BJ (cell line): ENCODE measurements around the gene GOT1. TPM values are rescaled to one million over a fixed set of nuclear protein-coding genes. Genes with fewer than 3 reads are reported as not detected.

Experiments used
- CTCF ChIA-PET: fragments of 350-600 bp; formaldehyde crosslinking; extraction: SDS; loops from one replicate; lab custom pipeline; 2021; ENCODE audit warnings: antibody characterized with exemption, inconsistent platforms; lab: Yijun Ruan, JAX
- POLR2A ChIA-PET: fragments of 300-600 bp; sonication (Branson Sonifier 250); formaldehyde crosslinking; extraction: SDS; loops from one replicate; lab custom pipeline; 2021; ENCODE audit warnings: antibody characterized with exemption; lab: Charles Lee
- DNase-seq: peaks from one replicate; pipeline ENCODE4 v3.0.0-alpha.2; 2011; ENCODE audit warnings: low read depth
- H3K27me3 ChIP-seq: 2 replicates; pipeline ENCODE4 v1.6.0; 2011; ENCODE audit warnings: low read length; ENCODE audit not compliant: control insufficient read depth, insufficient read depth
- H3K36me3 ChIP-seq: 2 replicates; pipeline ENCODE4 v1.5.1; 2011; ENCODE audit warnings: low read length; ENCODE audit not compliant: control insufficient read depth, insufficient read depth
- H3K4me3 ChIP-seq: 2 replicates; pipeline ENCODE4 v1.5.1; 2011; ENCODE audit warnings: low read depth, mild to moderate bottlenecking, control low read depth, low read length
- CTCF ChIP-seq: IDR thresholded peaks from 2 replicates; pipeline ENCODE4 v1.5.1; 2011; ENCODE audit warnings: low read depth, mild to moderate bottlenecking, control low read depth, inconsistent platforms, low read length, moderate library complexity; ENCODE audit not compliant: insufficient read depth
- polyA plus RNA-seq: library from polyadenylated mRNA; depleted of rRNA; stranded (reverse); fragments of >200 nt; gene quantifications from 2 replicates; pipeline ENCODE4 v1.2.3, GENCODE V29; 2011

The GOT1 gene
- polyA plus RNA-seq, 1 experiment, result 41.4 TPM

GRCh38 chr10:99430116-99430450, 341 bp downstream of the GOT1 start:
- Histone ChIP-seq H3K4me3 (peak overlapping the region; percentile 69), H3K36me3 (peaks cover 4% of the 10 kb centered on the region; the same call in 1 of the 2 replicates), H3K27me3 (no peaks in the 10 kb centered on the region)
- POLR2A ChIA-PET, result no interaction called here
- no peak for DNase-seq
- TF ChIP-seq CTCF, result no peak
- CTCF ChIA-PET, result interaction anchor here (1.0 to 2.9 kb wide), 3 partner anchors 34 to 42 kb away, joined by 3 to 17 read pairs (median 8); no protein-coding TSS in a partner anchor

GRCh38 chr10:99429517-99430095, 818 bp downstream of the GOT1 start:
- Histone ChIP-seq H3K36me3 (peaks cover 4% of the 10 kb centered on the region; the same call in 1 of the 2 replicates), H3K4me3 (peak overlapping the region; percentile 69), H3K27me3 (no peaks in the 10 kb centered on the region)
- ChIA-PET POLR2A (no interaction called here), CTCF (interaction anchor here (1.2 to 2.9 kb wide), 2 partner anchors 38 to 42 kb away, joined by 8 to 17 read pairs; no protein-coding TSS in a partner anchor)
- no peak for TF ChIP-seq CTCF
- no peak for DNase-seq

GRCh38 chr10:99427566-99428190, 2.7 kb downstream of the GOT1 start:
- no peak overlapping the region for H3K4me3 ChIP-seq
- no peaks in the 10 kb centered on the region for H3K27me3 ChIP-seq
- CTCF ChIA-PET, result interaction anchor here (1.3 kb wide), 1 partner anchor 19 kb away, joined by 3 read pairs; no protein-coding TSS in a partner anchor
- DNase-seq, result no peak
- POLR2A ChIA-PET, result no interaction called here
- peaks cover 3% of the 10 kb centered on the region; the same call in 1 of the 2 replicates for H3K36me3 ChIP-seq
- no peak for TF ChIP-seq CTCF

- CTCF ChIA-PET, result interaction anchor here (0.8 to 1.3 kb wide), 2 partner anchors 18 to 21 kb away, joined by 3 read pairs; no protein-coding TSS in a partner anchor
- no peaks in the 10 kb centered on the region for H3K27me3 ChIP-seq
Measured at GRCh38 chr10:99426689-99427088, 3.7 kb downstream of the GOT1 start.

More at GRCh38 chr10:99426689-99427088, 3.7 kb downstream of the GOT1 start:
- Histone ChIP-seq H3K4me3 (no peak overlapping the region), H3K36me3 (peaks cover 3% of the 10 kb centered on the region; the same call in 1 of the 2 replicates)
- no peak for TF ChIP-seq CTCF
- no peak for DNase-seq
- POLR2A ChIA-PET, result no interaction called here
